ENCODE data around the gene KRTAP10-6.

DNA sequence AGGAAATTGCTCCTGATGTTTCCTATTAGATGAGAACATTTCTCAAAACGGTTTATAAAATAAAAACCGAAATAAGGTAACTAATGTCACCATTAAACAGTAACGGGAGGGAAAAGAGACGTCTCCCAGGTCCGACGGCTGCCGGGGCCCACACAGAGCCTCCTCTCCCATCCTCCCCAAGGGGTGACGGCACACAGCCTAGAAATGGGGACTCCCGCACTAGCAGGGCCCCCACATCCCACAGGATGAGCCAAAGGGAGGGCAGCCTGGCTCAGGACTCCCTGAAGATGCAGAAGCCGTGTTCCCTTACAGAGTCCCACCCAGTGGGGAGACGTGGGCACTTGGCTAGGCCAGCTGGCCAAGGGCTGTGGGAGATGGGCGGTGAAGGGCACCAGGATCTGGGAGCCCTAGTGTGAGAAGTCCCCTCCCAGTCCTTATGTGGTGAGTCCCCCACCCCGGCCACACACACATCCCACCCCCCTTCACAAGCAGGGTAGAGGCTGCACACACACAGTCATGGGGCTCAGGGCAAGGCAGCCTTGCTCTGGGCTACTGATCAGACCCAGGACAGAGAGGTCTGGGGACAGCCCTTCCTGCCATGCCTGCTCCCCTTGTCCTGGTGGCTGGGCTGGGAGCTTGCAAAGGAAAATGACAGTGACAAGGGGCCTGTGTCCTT is 37.0 kb downstream of the KRTAP10-6 start:
- TF ChIP-seq CTCF (conservative IDR thresholded peaks at IDR 0.05; ENCODE audit: low read depth, low read length) (no peak), EZH2 (IDR thresholded peaks at IDR 0.05; ENCODE audit: low read length, unreplicated experiment) (no peak), EZH2phosphoT487 (IDR thresholded peaks at IDR 0.05; ENCODE audit: borderline replicate concordance, low read length) (no peak)

All from PC-3 (cell line).